Measurements from ENCODE around the gene ZSWIM1.
"Not testable (repeated sequence)": the region's sequence is repeated elsewhere in the genome, so short reads cannot be mapped to it uniquely, and the experiment has no call there.

Gene ZSWIM1

DNA sequence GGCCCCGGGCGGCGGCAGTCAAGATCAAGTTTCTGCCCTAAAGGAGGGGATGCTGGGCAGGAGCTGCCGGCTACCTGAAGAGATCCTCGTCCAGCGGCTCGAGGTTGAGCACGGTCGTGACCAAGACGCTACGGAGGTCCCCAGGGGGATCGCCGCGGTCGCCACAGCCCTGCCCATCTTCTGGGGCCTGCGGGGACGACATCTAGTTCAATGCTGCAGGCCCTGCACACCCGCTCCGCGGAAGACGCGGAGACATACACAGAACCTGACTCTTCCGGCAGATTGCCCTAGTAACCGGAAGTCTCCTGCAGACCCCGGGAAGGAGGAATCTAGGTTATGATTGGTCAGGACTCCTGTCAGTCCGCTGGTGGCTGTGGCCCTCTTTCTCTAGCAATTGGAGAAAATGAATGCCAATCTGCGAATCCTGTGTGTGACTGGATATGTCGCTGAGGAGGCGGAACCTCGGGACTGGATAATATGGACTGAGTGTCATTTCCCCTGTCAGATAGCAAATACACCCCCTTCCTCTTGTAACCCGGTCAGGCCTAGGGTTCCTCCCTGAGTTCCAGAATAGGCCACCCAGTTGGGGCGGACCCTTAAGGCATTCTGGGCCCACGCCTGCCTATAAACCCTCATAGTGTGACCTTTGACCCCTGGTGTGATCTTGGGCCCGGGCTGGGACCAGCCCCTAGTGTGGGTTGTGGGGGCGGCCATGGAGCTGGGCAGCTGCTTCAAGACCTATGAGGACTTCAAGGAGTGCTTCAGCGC is 23.7 kb upstream of the ZSWIM1 start, which contains the start of the genes ACOT8 and ZSWIM3:
ACOT8 (minus strand) TSS at position 279 of the 768 bp plus-strand sequence; CDS start at position 202, 77 bp downstream.
ZSWIM3 (plus strand) TSS at position 501 of the 768 bp plus-strand sequence; CDS start at position 713, 212 bp downstream.
- DNase-seq: peak; percentile 99

GRCh38 chr20:45857882-45858216 is 23.2 kb upstream of the ZSWIM1 start:
- no peak for DNase-seq

GRCh38 chr20:45859916-45860315 is 21.1 kb upstream of the ZSWIM1 start:
- no peak for DNase-seq

DNA sequence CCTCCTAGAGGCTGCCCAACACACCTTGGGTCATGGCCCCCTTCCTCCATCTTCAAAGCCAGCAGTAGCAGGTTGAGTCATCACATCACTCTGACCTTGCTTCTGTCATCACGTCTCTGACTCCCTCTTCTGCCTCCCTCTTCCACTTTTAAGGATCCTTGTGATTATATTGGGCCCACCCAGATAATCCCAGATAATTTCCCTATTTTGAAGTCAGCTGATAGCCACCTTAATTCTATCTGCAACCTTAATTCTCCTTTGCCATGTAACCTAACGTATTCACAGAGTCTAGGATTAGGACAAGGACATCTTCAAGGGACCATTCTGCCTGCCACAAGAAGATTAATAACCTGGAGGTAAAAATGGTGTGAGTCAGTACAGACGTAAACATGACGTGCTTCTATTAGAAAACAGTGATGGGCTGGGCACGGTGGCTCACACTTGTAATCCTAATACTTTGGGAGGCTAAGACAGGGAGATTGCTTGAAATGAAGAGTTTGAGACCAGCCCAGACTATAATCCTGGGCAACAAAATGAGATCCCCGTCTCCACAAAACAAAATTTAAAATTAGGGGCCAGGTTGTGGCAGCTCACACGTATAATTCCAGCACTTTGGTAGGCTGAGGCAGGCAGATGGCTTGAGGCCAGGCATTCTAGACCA is 20.3 kb upstream of the ZSWIM1 start:
- no peak for DNase-seq

- no peak for DNase-seq
These were observed 19.6 kb upstream of the ZSWIM1 start for GRCh38 chr20:45861221-45862075.

- DNase-seq: no peak
These were observed 17.2 kb upstream of the ZSWIM1 start for GRCh38 chr20:45863543-45864470.

DNA sequence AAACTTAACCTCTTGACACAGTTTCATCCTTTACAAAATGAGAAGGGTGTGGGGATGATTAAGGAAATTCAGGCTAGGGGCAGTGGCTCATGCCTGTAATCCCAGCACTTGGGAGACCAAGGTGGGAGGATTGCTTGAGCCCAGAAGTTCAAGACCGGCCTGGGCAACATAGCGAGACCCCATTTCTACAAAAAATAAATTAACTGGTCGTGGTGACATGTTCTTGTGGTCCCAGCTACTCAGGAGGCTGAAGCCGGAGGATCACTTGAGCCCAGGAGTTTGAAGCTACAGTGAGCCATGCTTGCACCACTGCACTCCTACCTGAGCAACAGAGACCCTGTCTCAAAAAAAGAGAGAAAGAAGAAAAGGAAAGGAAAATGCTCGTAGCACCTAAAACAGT is 14.6 kb upstream of the ZSWIM1 start:
- DNase-seq: no peak

- no peak for DNase-seq
These were observed 13.8 kb upstream of the ZSWIM1 start for GRCh38 chr20:45867136-45867818.

DNA sequence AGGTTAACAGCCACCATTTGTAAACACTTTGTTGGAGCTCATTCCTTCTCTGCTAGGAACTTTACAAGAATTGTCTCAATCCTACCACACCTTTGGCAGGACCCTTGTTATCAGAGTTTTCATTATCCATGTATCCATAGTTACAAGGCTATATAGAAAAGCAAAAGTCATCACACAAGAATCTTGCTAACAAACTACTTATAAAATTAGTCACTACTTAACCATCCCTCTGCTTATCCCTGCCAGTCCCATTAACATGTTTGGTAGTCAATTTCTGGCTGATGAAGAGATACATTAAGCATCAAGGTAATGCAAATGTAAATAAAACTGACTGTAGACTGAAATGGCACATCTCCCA is 13.2 kb upstream of the ZSWIM1 start:
- no peak for DNase-seq

GRCh38 chr20:45872626-45873025 is 8.4 kb upstream of the ZSWIM1 start:
- DNase-seq: no peak

- DNase-seq: no peak
These were observed 7.5 kb upstream of the ZSWIM1 start for GRCh38 chr20:45873409-45874103.

DNA sequence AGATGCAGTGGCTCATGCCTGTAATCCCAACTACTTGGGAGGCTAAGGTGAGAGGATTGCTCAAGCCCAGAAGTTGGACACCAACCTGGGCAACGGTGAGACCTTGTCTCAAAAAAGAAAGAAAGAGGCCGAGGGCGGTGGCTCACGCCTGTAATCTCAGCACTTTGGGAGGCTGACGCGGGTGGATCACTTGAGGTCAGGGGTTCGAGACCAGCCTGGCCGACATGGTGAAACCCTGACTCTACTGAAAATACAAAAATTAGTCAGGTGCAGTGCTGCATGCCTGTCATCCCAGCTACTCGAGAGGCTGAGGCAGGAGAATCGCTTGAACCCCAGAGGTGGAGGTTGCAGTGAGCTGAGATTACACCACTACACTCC is 6.9 kb upstream of the ZSWIM1 start:
- not testable (repeated sequence) for DNase-seq

DNA sequence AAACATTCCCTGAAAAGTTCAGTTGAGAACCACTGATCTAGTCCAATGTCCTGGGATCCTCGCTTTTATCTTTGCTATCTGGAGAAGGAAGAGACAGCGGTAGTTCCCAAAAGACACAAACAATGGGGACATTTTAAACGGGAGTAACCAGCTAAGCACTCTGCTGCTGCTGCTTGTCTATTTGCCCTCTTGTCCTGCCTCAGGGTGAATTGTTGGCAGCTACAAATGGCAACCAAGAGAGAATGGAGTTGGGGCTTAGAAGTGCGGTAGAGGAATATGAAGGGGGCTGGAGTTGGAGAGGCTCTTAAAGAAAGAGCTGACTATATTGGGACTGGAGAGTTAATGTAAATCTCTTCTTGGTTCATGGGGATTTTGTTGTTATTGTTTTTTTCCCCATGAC is 6.5 kb upstream of the ZSWIM1 start:
- no peak for DNase-seq

DNA sequence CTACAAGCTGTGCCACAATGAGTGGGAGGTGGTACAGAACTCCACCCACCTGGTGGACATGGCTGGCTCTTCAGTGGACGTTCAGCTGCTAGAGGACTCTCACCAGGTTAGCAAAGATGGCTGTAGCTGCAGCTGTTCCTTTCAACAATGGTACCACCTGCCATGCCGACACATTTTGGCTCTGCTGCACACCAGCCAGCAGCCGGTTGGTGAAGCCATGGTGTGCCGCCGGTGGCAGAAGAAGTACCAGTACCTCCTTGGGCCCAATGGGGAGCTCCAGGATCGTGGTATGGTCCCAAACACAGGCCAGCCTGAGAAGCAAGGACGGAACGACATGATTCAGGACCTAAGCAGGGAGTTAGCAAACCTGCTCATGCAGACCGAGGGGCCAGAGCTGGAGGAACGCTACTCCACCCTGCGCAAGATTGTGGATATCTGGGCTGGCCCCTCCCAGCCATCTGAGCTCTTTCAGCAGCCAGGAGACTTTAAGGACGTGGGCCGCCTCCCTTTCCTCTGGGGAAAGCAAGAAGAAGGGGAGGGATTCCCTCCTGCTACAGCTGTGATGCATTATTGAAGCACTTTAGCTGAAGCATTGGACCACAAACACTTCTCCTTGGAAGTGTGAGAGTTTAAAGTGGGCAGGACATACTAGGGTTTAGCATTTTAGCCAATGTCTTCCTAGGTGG is 2.8 kb upstream of the ZSWIM1 start:
- no peak for DNase-seq

GRCh38 chr20:45882469-45883099 is 1.6 kb downstream of the ZSWIM1 start:
- no peak for DNase-seq

GRCh38 chr20:45883100-45883469 is 2.1 kb downstream of the ZSWIM1 start:
- no peak for DNase-seq

- DNase-seq: no peak
These were observed 5.7 kb downstream of the ZSWIM1 start for GRCh38 chr20:45886590-45887345.

GRCh38 chr20:45887346-45887715 is 6.3 kb downstream of the ZSWIM1 start, which contains the start of gene SPATA25:
TSS of gene SPATA25 (minus strand) at chr20:45887622. CDS start at chr20:45887590, 32 bp downstream.
- DNase-seq: no peak

DNA sequence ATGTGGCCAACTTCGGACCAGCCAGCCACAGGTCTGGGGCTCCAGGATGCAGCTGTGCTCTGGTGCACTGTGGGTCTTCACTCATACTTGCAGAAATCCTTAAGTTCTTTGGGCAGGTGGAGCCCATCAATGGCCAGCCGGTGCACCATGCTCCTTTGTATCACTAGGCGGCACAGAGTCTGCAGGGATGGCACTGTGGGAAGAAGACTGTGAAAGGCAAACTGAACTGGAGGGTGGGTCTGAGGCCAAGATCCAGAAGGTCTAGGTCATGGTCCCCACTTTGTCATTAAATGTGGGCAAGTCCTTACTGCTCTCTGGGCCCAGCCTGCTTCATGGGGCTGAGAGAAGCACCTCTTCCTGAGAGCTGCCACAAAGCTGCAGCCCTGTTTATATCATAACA is 7.7 kb downstream of the ZSWIM1 start:
- DNase-seq: no peak

All from NCI-H526 treated with DMSO at 0.1 percent for 48 hours (cell line).